Kidney epithelial cell (primary cell): ENCODE data around the gene PNKD. TPM values are rescaled to one million over a fixed set of nuclear protein-coding genes. Genes with fewer than 3 reads are reported as not detected.
A peak's percentile ranks its signal among the peaks of the same experiment; 100 is the strongest.

Source experiments
- DNase-seq: peaks from one replicate; pipeline ENCODE4 v3.0.0-alpha.2; 2010; ENCODE audit warnings: low read depth
- H3K27me3 ChIP-seq: 2 replicates; pipeline ENCODE4 v1.6.0; 2011; ENCODE audit warnings: low read length; ENCODE audit not compliant: control insufficient read depth, insufficient read depth
- H3K36me3 ChIP-seq: 2 replicates; pipeline ENCODE4 v1.5.1; 2011; ENCODE audit warnings: low read length; ENCODE audit not compliant: control insufficient read depth, insufficient read depth
- H3K4me3 ChIP-seq: 2 replicates; pipeline ENCODE4 v1.5.1; 2011; ENCODE audit warnings: low read depth, mild to moderate bottlenecking, control low read depth, low read length
- total RNA-seq: library from RNA; depleted of rRNA; stranded (reverse); fragments of >200 nt; gene quantifications from 2 replicates; pipeline ENCODE4 v1.2.3, GENCODE V29; 2015
- TF ChIP-seq, protein P1 (sequence below): IDR thresholded peaks from 2 replicates; pipeline ENCODE4 v1.5.1; 2011; ENCODE audit warnings: mild to moderate bottlenecking, moderate library complexity, low read length, control low read depth, inconsistent platforms; ENCODE audit not compliant: insufficient read depth, poor library complexity, severe bottlenecking

PNKD gene
- total RNA-seq, 1 donor from 2014 or later = 45.4 TPM

DNA sequence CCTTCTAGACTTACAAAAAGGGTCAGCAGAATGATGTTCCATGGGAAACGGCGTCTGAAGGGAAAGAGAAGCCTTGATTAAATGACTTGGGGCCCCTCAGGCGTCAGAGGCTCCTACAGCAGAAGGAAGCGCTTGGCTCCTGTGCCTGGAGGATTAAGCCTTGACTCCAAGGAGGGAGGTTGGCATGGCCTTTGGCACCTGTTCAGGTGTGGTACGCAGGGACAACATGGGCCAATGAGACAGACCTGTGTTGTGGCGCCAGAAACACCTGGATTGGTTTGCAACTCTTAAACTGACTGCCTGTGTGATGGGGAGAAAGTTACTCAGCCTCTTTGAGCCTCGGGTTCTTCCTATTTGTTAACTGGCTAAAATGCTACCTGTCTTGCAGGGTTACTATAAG, 7.6 kb downstream of the PNKD start:
- Histone ChIP-seq H3K36me3 (peaks cover 3% of the 10 kb centered on the region), H3K4me3 (no peak overlapping the region), H3K27me3 (no peaks in the 10 kb centered on the region)
- TF ChIP-seq, protein P1, sequence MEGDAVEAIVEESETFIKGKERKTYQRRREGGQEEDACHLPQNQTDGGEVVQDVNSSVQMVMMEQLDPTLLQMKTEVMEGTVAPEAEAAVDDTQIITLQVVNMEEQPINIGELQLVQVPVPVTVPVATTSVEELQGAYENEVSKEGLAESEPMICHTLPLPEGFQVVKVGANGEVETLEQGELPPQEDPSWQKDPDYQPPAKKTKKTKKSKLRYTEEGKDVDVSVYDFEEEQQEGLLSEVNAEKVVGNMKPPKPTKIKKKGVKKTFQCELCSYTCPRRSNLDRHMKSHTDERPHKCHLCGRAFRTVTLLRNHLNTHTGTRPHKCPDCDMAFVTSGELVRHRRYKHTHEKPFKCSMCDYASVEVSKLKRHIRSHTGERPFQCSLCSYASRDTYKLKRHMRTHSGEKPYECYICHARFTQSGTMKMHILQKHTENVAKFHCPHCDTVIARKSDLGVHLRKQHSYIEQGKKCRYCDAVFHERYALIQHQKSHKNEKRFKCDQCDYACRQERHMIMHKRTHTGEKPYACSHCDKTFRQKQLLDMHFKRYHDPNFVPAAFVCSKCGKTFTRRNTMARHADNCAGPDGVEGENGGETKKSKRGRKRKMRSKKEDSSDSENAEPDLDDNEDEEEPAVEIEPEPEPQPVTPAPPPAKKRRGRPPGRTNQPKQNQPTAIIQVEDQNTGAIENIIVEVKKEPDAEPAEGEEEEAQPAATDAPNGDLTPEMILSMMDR = no peak
- no peak for DNase-seq

DNA sequence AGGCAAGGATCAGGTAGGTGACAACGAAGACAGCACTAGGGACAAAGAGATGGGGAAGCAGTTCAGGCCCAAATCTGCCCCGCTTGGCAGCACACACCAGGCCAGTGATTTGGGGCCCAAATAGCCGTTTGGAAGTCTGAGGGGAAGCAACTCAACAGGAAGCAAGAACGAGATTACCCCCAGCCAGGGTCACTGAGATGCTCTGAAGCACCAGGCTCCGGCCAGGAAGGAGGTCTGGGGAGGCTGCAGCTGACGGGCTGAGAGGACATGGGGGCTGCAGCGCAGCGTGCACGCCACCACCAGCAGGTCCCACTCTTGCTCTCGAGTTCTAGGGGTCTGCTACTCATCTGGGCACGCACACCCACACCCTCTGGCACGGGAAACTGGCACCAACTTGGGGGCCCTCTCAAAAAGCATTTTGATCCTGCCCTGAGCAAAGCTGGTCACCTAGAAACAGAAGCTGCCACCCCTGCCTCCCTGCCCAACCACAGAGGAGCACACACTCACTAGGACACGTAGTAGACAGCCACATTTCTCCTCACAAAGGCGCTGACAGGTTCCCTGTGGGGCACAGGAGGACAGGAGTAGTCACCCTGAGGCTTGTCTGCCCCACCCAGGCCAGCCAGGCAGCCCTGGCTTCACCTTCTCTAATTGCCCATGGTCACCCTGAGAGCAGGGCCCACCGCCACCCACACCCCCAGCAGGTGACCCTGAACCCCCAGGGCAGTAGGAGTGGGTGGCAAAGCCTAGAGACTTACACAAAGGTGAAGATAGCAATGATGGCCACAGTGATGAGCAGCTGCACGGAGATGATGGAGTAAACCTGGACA, 8.4 kb downstream of the PNKD start:
- H3K4me3 ChIP-seq = no peak overlapping the region
- H3K27me3 ChIP-seq = no peaks in the 10 kb centered on the region
- TF ChIP-seq, protein P1 = no peak
- DNase-seq = no peak
- peaks cover 3% of the 10 kb centered on the region for H3K36me3 ChIP-seq

DNA sequence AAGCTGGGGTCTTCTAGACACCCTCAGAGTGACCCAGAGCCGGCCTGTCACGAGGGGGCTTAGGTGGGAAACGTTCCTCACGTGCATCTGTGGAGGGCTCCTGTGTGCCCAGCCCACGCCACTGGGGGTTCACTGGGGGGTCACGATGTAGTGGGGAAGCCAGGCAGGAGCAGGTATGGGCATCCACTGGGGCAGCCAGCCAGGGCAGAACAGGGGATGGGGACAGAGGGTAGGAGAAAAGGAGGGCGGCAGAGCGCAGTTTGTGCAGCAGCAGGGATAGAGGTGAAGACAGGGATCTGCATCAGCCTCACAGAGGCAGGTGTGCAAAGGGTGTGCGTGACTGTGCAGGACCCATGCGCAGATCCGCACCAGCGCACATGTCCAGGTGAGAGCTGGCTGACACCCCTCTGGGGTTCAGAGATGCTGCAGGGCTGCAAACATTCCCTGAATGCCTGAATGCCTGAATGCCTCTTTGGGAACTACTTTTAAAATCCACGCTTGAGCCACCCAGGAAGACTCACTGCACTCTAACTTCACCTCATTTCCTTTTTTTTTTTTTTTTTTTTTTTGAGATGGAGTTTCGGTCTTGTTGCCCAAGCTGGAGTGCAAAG, 10.0 kb downstream of the PNKD start:
- DNase-seq = no peak
- TF ChIP-seq, protein P1 = no peak
- no peak overlapping the region for H3K4me3 ChIP-seq
- no peaks in the 10 kb centered on the region for H3K27me3 ChIP-seq
- peaks cover 3% of the 10 kb centered on the region for H3K36me3 ChIP-seq

DNA sequence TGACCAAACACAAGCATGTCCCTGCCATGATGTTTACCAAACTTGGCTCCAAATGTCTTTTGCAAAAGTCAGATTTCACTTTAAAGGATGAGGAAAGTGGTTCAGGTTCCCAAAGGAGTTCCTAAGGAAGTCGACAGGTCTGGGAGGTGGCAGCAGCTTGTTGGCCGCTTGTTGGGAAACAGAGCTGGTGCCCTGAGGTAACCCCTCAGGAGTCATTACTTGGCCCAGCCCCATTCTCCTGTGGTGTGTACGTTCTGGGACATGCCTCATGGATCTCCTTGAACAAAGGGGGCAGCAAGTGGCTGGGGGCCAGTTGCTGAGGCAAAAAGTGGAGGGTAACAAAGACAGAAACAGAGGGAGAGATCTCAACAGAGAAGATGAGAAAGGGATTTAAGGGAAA, 11.1 kb downstream of the PNKD start:
- Histone ChIP-seq H3K36me3 (peaks cover 1% of the 10 kb centered on the region), H3K27me3 (no peaks in the 10 kb centered on the region), H3K4me3 (no peak overlapping the region)
- TF ChIP-seq, protein P1 = no peak
- DNase-seq = no peak

DNA sequence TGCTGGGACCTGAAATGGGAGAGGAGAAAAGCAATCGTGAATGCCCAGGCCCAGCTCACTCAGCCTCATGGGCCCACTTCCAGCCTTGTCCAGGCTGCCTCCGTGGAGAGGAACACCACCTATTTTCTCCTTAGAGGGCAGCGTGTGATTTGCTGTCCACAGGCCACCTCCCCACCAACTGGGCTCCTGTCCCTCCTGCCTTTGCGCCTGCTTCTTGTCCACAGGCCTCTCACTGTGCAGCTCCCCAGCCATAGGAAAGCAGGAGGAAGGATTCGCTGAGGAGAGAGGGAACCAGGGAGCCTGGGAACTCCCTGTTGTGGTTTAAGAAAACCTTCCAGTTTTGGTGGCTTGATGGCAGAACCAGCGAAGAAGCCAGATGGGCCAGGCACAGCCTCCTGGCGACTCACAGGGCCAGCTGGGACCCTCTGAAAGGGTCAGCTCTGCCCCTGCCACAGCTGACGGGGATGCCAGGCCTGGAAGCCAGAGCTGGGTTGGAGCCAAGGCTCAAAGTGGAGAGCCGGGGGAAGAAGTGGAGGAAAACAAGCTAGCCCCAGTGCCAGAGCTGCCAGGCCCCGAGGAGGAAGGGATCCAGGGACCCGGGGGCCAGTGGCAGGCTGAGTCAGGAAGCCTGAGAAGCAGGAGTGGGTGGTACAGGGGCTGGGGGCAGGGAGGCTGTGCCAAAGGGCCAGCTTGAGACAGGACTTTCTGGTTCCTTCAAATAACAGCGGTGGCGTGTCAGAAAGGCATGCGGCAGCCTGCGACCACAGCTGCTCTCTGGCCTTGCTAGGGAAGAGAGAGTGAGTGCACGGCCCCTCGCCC, 12.1 kb downstream of the PNKD start:
- DNase-seq = peak; percentile 42
- Histone ChIP-seq H3K36me3 (peaks cover 1% of the 10 kb centered on the region), H3K4me3 (no peak overlapping the region), H3K27me3 (no peaks in the 10 kb centered on the region)
- TF ChIP-seq, protein P1 = no peak
